Activated T-helper 17 cell treated with anti-CD3 and anti-CD28 coated beads, Interleukin-2, amount 50 U/mL, for 72 hours (primary cell): ENCODE results near the gene TRIP4. TPM values are rescaled to one million over a fixed set of nuclear protein-coding genes. Genes with fewer than 3 reads are reported as not detected.

ENCODE experiments used
- ATAC-seq: fragments of 150-1000 bp; cut with Tn5 transposase; replicated peaks from 2 replicates; pipeline ENCODE4 v1.10.0; 2021; ENCODE audit warnings: mild to moderate bottlenecking, moderate library complexity
- H3K27ac Mint-ChIP-seq: one replicate; pipeline ENCODE4 v1.8.0; 2022; ENCODE audit warnings: mixed read lengths
- H3K27me3 Mint-ChIP-seq: one replicate; pipeline ENCODE4 v1.8.0; 2022; ENCODE audit warnings: mixed read lengths
- H3K36me3 Mint-ChIP-seq: one replicate; pipeline ENCODE4 v1.8.0; 2022; ENCODE audit warnings: low read depth, mild to moderate bottlenecking, mixed read lengths
- H3K4me1 Mint-ChIP-seq: one replicate; pipeline ENCODE4 v1.8.0; 2022; ENCODE audit warnings: mixed read lengths
- H3K4me3 Mint-ChIP-seq: one replicate; pipeline ENCODE4 v1.8.0; 2022; ENCODE audit warnings: mild to moderate bottlenecking, mixed read lengths
- H3K9me3 Mint-ChIP-seq: one replicate; pipeline ENCODE4 v1.8.0; 2022; ENCODE audit warnings: mixed read lengths
- total RNA-seq, 2 donors: library from RNA; stranded (reverse); gene quantifications; one replicate each; pipeline ENCODE4 v1.2.3, GENCODE V29; 2022

The TRIP4 gene
- total RNA-seq, 2 donors from 2014 or later = 26.6 to 26.7 TPM

GRCh38 chr15:64503197-64503596, 115.6 kb downstream of the TRIP4 start:
- Mint-ChIP-seq H3K4me1 (peaks cover 66% of the 10 kb centered on the region), H3K27me3 (no peaks in the 10 kb centered on the region)

GRCh38 chr15:64503640-64504039, 116.0 kb downstream of the TRIP4 start:
- H3K4me3 Mint-ChIP-seq = peak overlapping the region; percentile 58
- H3K27ac Mint-ChIP-seq = peak overlapping the region; percentile 51
- peaks cover 63% of the 10 kb centered on the region for H3K36me3 Mint-ChIP-seq
- peaks cover 62% of the 10 kb centered on the region for H3K4me1 Mint-ChIP-seq
- H3K9me3 Mint-ChIP-seq = no peaks in the 10 kb centered on the region
- ATAC-seq = peak; percentile 34
- H3K27me3 Mint-ChIP-seq = no peaks in the 10 kb centered on the region

More at GRCh38 chr15:64503197-64503596, 115.6 kb downstream of the TRIP4 start:
- peak overlapping the region; percentile 51 for H3K27ac Mint-ChIP-seq
- ATAC-seq = peak; percentile 52
- H3K4me3 Mint-ChIP-seq = peak overlapping the region; percentile 58
- peaks cover 61% of the 10 kb centered on the region for H3K36me3 Mint-ChIP-seq
- no peaks in the 10 kb centered on the region for H3K9me3 Mint-ChIP-seq

Other genes starting within 250 kb of the TRIP4 start
- under 1 TPM; 0.26 to 0.77 TPM for gene SNX22, start 236.1 kb upstream of the TRIP4 start, total RNA-seq
- gene PPIB, start 224.8 kb upstream of the TRIP4 start, total RNA-seq = 100 to 1,000 TPM; 194 to 363 TPM
- gene CSNK1G1, start 31.7 kb upstream of the TRIP4 start, total RNA-seq = 10 to 100 TPM; 34.5 to 38.0 TPM
- 100 to 1,000 TPM in 1 of 2 donors, 10 to 100 TPM in 1; 61.5 to 101 TPM for gene PCLAF, start 6.4 kb upstream of the TRIP4 start, total RNA-seq
- gene ZNF609, start 72.7 kb downstream of the TRIP4 start, total RNA-seq = 10 to 100 TPM; 27.3 to 41.2 TPM